Spleen (tissue), 7 donors: ENCODE data around the gene ADARB1.

Experiments used
- POLR2A ChIP-seq, 3 donors: fragments of 450-650 bp; IDR thresholded peaks; one replicate each; pipeline ENCODE4 v1.5.1; 2017; ENCODE audit warnings: antibody characterized with exemption in 3 of 3, mild to moderate bottlenecking in 1 of 3
- TF ChIP-seq, protein P1 (sequence below), 11 experiments: fragments of 200-600 bp in 7 of 11; fragments of 450-650 bp in 4 of 11; sonication (generic) in 4 of 11; IDR thresholded peaks in 8 of 11; conservative IDR thresholded peaks in 3 of 11; 1 replicate in 7 of 11; 2 replicates in 4 of 11; pipeline versions ENCODE4 v1.4.0 to v1.8.0; 2016 to 2021; ENCODE audit warnings: antibody characterized with exemption in 11 of 11, inconsistent platforms in 4 of 11, mild to moderate bottlenecking in 1 of 11
- donor health status: DM: no; HTN: no; CAD: no; lungs with moderate emphysema.
- donor health status: DM: no; HTN: no; CAD: no.
- donor health status: DM: no; HTN: no; CAD: no.

GRCh38 chr21:45100866-45101265 is 26.5 kb downstream of the ADARB1 start:
- no peak for TF ChIP-seq POLR2A (IDR thresholded peaks at IDR 0.05)
- TF ChIP-seq, protein P1, sequence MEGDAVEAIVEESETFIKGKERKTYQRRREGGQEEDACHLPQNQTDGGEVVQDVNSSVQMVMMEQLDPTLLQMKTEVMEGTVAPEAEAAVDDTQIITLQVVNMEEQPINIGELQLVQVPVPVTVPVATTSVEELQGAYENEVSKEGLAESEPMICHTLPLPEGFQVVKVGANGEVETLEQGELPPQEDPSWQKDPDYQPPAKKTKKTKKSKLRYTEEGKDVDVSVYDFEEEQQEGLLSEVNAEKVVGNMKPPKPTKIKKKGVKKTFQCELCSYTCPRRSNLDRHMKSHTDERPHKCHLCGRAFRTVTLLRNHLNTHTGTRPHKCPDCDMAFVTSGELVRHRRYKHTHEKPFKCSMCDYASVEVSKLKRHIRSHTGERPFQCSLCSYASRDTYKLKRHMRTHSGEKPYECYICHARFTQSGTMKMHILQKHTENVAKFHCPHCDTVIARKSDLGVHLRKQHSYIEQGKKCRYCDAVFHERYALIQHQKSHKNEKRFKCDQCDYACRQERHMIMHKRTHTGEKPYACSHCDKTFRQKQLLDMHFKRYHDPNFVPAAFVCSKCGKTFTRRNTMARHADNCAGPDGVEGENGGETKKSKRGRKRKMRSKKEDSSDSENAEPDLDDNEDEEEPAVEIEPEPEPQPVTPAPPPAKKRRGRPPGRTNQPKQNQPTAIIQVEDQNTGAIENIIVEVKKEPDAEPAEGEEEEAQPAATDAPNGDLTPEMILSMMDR (IDR thresholded peaks at IDR 0.05 in 8 of 11, conservative IDR thresholded peaks at IDR 0.05 in 3 of 11) = no peak
